C4-2B (cell line): ENCODE results near the gene TTC39B.
A peak's percentile ranks its signal among the peaks of the same experiment; 100 is the strongest.

Experiments used
- H3K27ac ChIP-seq: fragments of 450-650 bp; 2 replicates; pipeline ENCODE4 v1.5.1; 2017
- CTCF ChIP-seq: fragments of 450-650 bp; conservative IDR thresholded peaks from 2 replicates; pipeline ENCODE4 v1.5.1; 2017; ENCODE audit warnings: mild to moderate bottlenecking
- ZFX ChIP-seq: fragments of 450-650 bp; IDR thresholded peaks from 2 replicates; pipeline ENCODE4 v1.6.1; 2017

Gene TTC39B

DNA sequence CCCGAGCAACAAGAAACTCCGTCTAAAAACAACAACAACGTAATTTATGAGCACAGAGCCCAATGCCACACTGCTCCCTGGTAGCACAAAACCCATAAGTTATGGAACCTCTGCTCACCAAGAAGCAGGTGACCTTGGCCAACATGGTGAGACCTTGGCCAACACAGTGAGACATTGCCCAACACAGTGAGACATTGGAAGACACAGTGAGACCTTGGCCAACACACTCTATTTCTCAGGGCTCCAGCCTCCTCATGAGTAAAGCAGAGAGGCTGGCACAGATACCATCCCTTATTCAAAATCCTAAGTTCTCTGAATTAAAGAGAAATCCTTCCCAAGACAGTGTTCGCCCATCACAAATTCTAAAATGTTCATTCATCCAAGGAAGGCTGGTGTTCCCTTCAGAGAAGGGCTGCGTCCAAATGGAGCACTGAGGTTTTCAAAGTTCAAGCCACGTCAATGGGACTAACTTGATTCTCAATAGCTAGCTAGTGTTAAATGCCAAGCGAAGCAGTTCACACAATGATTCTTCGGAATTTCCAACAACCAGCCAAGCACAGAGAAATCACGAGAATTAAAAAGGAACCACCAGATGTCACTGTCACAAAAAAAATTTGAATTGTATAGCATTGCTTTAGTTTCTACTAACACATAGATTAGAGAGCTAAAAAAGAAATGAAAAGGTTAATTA lies 29.5 kb downstream of the TTC39B start:
- peak; percentile 55 for TF ChIP-seq CTCF
- TF ChIP-seq ZFX: no peak

GRCh38 chr9:15276328-15276938 lies 30.6 kb downstream of the TTC39B start:
- TF ChIP-seq ZFX (no peak), CTCF (no peak)
- peak overlapping the region; percentile 54; the same call in 1 of the 2 replicates for H3K27ac ChIP-seq

More for the DNA sequence above, 29.5 kb downstream of the TTC39B start:
- peak overlapping the region; percentile 17 for H3K27ac ChIP-seq

DNA sequence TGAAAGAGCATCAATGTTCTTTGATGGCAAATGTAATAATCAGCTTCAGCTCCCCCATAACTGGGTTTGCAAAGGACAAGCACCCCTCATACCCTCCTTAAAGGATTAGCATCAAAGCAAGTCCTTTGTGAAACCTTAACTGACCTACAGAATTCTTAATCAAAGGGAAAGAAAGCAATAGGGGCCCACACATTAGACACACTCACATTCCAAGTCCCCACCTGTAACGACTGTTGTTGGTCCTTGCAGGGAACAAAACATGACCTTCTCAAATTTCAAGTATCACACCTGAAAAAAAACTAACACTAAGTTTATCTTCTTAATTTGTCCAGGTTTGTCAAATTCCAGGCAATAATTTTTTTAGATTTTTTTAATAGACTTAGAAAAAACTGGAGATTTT lies 32.6 kb downstream of the TTC39B start:
- H3K27ac ChIP-seq: no peak overlapping the region
- TF ChIP-seq CTCF: no peak
- no peak for TF ChIP-seq ZFX

GRCh38 chr9:15272377-15272928 lies 34.6 kb downstream of the TTC39B start:
- H3K27ac ChIP-seq: no peak overlapping the region; the same call in 1 of the 2 replicates
- TF ChIP-seq CTCF: no peak

- TF ChIP-seq CTCF: no peak
- no peak for TF ChIP-seq ZFX
Observed at GRCh38 chr9:15271403-15271802, 35.6 kb downstream of the TTC39B start.

DNA sequence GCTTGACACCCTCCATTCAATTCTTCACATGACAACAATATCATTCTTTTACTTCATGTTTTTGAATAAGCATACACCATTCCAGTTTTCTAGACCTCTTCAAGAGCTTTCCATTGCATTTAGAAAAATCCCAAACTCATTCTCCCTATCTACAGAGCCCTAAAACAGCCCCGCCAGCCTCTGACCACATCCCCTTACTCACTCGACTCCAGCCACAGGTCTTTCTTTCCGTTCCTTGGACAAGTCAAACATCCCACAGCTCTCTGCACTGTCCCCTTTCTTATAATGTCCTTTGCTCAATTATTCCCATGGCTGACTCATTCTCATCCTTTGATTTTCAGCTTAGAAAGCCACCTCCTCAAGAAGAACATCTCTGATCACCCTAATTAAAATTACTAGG lies 38.2 kb downstream of the TTC39B start:
- no peak for TF ChIP-seq ZFX
- TF ChIP-seq CTCF: no peak
- H3K27ac ChIP-seq: no peak overlapping the region

More at GRCh38 chr9:15271403-15271802, 35.6 kb downstream of the TTC39B start:
- no peak overlapping the region for H3K27ac ChIP-seq

- H3K27ac ChIP-seq: no peak overlapping the region
- TF ChIP-seq ZFX (no peak), CTCF (no peak)
Observed at GRCh38 chr9:15268317-15268716, 38.7 kb downstream of the TTC39B start.
